Measurements from ENCODE around the gene ALCAM.

- TF ChIP-seq, protein P1, sequence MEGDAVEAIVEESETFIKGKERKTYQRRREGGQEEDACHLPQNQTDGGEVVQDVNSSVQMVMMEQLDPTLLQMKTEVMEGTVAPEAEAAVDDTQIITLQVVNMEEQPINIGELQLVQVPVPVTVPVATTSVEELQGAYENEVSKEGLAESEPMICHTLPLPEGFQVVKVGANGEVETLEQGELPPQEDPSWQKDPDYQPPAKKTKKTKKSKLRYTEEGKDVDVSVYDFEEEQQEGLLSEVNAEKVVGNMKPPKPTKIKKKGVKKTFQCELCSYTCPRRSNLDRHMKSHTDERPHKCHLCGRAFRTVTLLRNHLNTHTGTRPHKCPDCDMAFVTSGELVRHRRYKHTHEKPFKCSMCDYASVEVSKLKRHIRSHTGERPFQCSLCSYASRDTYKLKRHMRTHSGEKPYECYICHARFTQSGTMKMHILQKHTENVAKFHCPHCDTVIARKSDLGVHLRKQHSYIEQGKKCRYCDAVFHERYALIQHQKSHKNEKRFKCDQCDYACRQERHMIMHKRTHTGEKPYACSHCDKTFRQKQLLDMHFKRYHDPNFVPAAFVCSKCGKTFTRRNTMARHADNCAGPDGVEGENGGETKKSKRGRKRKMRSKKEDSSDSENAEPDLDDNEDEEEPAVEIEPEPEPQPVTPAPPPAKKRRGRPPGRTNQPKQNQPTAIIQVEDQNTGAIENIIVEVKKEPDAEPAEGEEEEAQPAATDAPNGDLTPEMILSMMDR (conservative IDR thresholded peaks at IDR 0.05 in 1 of 2, IDR thresholded peaks at IDR 0.05 in 1 of 2; ENCODE audit: extremely low read depth in 1 of 2, insufficient read depth in 1 of 2, low read depth in 1 of 2, low read length in 2 of 2), result no peak
- TF ChIP-seq EZH2 (IDR thresholded peaks at IDR 0.05; ENCODE audit: borderline replicate concordance, low read length), result no peak
These were observed 38.4 kb upstream of the ALCAM start for GRCh38 chr3:105328338-105328730.
